HepG2 (cell line): ENCODE results near the gene TANGO6. TPM values are rescaled to one million over a fixed set of nuclear protein-coding genes. Genes with fewer than 3 reads are reported as not detected.

Experiments
- ATAC-seq: fragments of 200-7000 bp; cut with Tn5 transposase; 3 replicates; pipeline ENCODE4 v1.9.1; 2020; ENCODE audit warnings: mild to moderate bottlenecking, moderate library complexity
- BruUV-seq: library from RNA; stranded (reverse); fragments of 400-500 nt; replicated peaks from 2 replicates; lab custom pipeline; 2021; lab: Mats Ljungman, UMichigan
- CTCF ChIA-PET: fragments of 300-600 bp; formaldehyde crosslinking; extraction: SDS; loops from one replicate; lab custom pipeline; 2021; ENCODE audit warnings: low total read pairs, inconsistent platforms, low intra/inter-chr PET ratio; lab: Yijun Ruan, JAX
- POLR2A ChIA-PET: fragments of 350-600 bp; sonication (Branson Sonifier 250); formaldehyde crosslinking; loops from one replicate; lab custom pipeline; 2020; ENCODE audit warnings: antibody characterized with exemption, inconsistent platforms; lab: Yijun Ruan, JAX
- DNase-seq: peaks from one replicate; pipeline ENCODE4 v3.0.0-alpha.2; 2015; ENCODE audit warnings: low spot score
- FAIRE-seq: peaks from 3 replicates; lab custom pipeline; 2011; peaks lifted over from hg19 to GRCh38; lab: Jason Lieb, UNC
- H2AFZ ChIP-seq: one replicate; pipeline ENCODE4 v1.6.1; 2011; ENCODE audit warnings: low read length, inconsistent platforms
- H3K27ac ChIP-seq: fragments of 300-600 bp; 3 replicates; pipeline ENCODE4 v1.8.0; 2011; ENCODE audit warnings: mixed run types, mild to moderate bottlenecking, mixed read lengths, low read length, inconsistent platforms; ENCODE audit not compliant: insufficient read depth; ENCODE audit errors: extremely low read length
- H3K27me3 ChIP-seq, 2 experiments: fragments of 200-600 bp in 1 of 2; 2 replicates in 1 of 2; 3 replicates in 1 of 2; pipeline versions ENCODE4 v1.6.0 to v1.8.0; 2011; ENCODE audit warnings: low read length in 2 of 2, mild to moderate bottlenecking in 2 of 2, moderate library complexity in 2 of 2, inconsistent platforms in 1 of 2; ENCODE audit not compliant: insufficient read depth in 2 of 2, control insufficient read depth in 1 of 2
- H3K36me3 ChIP-seq, 2 experiments: fragments of 200-600 bp in 1 of 2; replicated peaks in 1 of 2; 2 replicates in 1 of 2; 3 replicates in 1 of 2; pipeline versions ENCODE4 v1.5.1 to v1.8.0; 2011; ENCODE audit warnings: low read length in 2 of 2, inconsistent platforms in 1 of 2; ENCODE audit not compliant: insufficient read depth in 2 of 2, control insufficient read depth in 1 of 2
- H3K4me1 ChIP-seq: 2 replicates; pipeline ENCODE4 v1.5.1; 2012; ENCODE audit warnings: low read length, inconsistent platforms; ENCODE audit not compliant: insufficient read depth
- H3K4me2 ChIP-seq: 2 replicates; pipeline ENCODE4 v1.6.0; 2011; ENCODE audit warnings: low read depth, low read length, inconsistent platforms
- H3K4me3 ChIP-seq, 3 experiments: fragments of 200-600 bp in 1 of 3; sonication (generic), shearing (Covaris generic) in 1 of 3; replicated peaks in 1 of 3; 2 replicates each; pipeline ENCODE4 v1.5.1; 2011 to 2016; ENCODE audit warnings: low read length in 3 of 3, inconsistent platforms in 2 of 3, low read depth in 2 of 3, mild to moderate bottlenecking in 2 of 3, control low read depth in 1 of 3, mixed read lengths in 1 of 3; ENCODE audit not compliant: insufficient read depth in 1 of 3
- H3K79me2 ChIP-seq: one replicate; pipeline ENCODE4 v1.6.1; 2011; ENCODE audit warnings: low read length, inconsistent platforms; ENCODE audit not compliant: insufficient read depth
- H3K9ac ChIP-seq: 2 replicates; pipeline ENCODE4 v1.6.0; 2011; ENCODE audit warnings: mild to moderate bottlenecking, low read depth, low read length, inconsistent platforms; ENCODE audit not compliant: insufficient read depth
- H3K9me3 ChIP-seq: 2 replicates; pipeline ENCODE4 v1.5.1; 2012; ENCODE audit warnings: mild to moderate bottlenecking, low read length
- H4K20me1 ChIP-seq: 2 replicates; pipeline ENCODE4 v1.6.0; 2011; ENCODE audit warnings: inconsistent platforms, mild to moderate bottlenecking, low read length, moderate library complexity; ENCODE audit not compliant: insufficient read depth
- CEBPG ChIP-seq: IDR thresholded peaks from 2 replicates; pipeline ENCODE4 v1.6.1; 2016
- DRAP1 ChIP-seq: IDR thresholded peaks from 2 replicates; pipeline ENCODE4 v1.6.1; 2016; ENCODE audit warnings: missing genetic modification reagents, missing compliant biosample characterization
- MIXL1 ChIP-seq: IDR thresholded peaks from 2 replicates; pipeline ENCODE4 v1.6.1; 2016
- NCOR1 ChIP-seq: fragments of 200-600 bp; sonication (generic); IDR thresholded peaks from 2 replicates; pipeline ENCODE4 v1.7.0; 2017; ENCODE audit warnings: antibody characterized with exemption, low read length, borderline replicate concordance
- PATZ1 ChIP-seq: sonication (generic); formaldehyde crosslinking; IDR thresholded peaks from 2 replicates; pipeline ENCODE4 v1.4.0; 2020; ENCODE audit warnings: missing genetic modification reagents
- PAX8 ChIP-seq: sonication (generic); formaldehyde crosslinking; IDR thresholded peaks from 2 replicates; pipeline ENCODE4 v1.8.0; 2022; ENCODE audit warnings: mild to moderate bottlenecking, missing genetic modification reagents, borderline replicate concordance
- SMARCC2 ChIP-seq: fragments of 450-650 bp; IDR thresholded peaks from 2 replicates; pipeline ENCODE4 v1.6.1; 2017; ENCODE audit warnings: antibody characterized with exemption, mild to moderate bottlenecking
- TBL1XR1 ChIP-seq: fragments of 150-350 bp; IDR thresholded peaks from 2 replicates; pipeline ENCODE4 v1.6.1; 2014; ENCODE audit warnings: borderline replicate concordance, low read length; ENCODE audit not compliant: partially characterized antibody
- ZNF3 ChIP-seq: IDR thresholded peaks from 2 replicates; pipeline ENCODE4 v1.7.0; 2017; ENCODE audit warnings: inconsistent platforms
- ZNF660 ChIP-seq: sonication (generic); formaldehyde crosslinking; IDR thresholded peaks from 2 replicates; pipeline ENCODE4 v1.5.1; 2020; ENCODE audit warnings: mild to moderate bottlenecking, low read depth, missing genetic modification reagents, borderline replicate concordance
- ZNF7 ChIP-seq: IDR thresholded peaks from 2 replicates; pipeline ENCODE4 v1.6.1; 2016; ENCODE audit warnings: missing biosample characterization, missing genetic modification reagents
- ZNF800 ChIP-seq: sonication (generic); formaldehyde crosslinking; IDR thresholded peaks from 2 replicates; pipeline ENCODE4 v1.4.0; 2020; ENCODE audit warnings: missing genetic modification reagents
- ZZZ3 ChIP-seq: sonication (generic); formaldehyde crosslinking; IDR thresholded peaks from 2 replicates; pipeline ENCODE4 v1.4.0; 2020; ENCODE audit warnings: missing genetic modification reagents, mild to moderate bottlenecking, borderline replicate concordance
- WGBS: methylation state at CpG from one replicate; pipeline ENCODE4 v1.1.6; 2017; ENCODE audit warnings: low lambda C conversion rate; 5-methylcytosine and 5-hydroxymethylcytosine counted together
- in situ Hi-C: cut with HindIII; loops from 2 replicates; pipeline ENCODE4 v1.10.0; 2017; ENCODE audit warnings: low pct_unique_long_range_greater_than_20kb; ENCODE audit not compliant: extremely low pct_ligation_motif_present
- intact Hi-C: fragments of 100-400 bp; cut with micrococcal nuclease; formaldehyde crosslinking; loops from one replicate; pipeline ENCODE4 v1.10.0; 2022; ENCODE audit not compliant: unreplicated experiment
- polyA plus RNA-seq, 8 experiments: library from polyadenylated mRNA; depleted of rRNA in 3 of 8; stranded (reverse) in 7 of 8; unstranded in 1 of 8; fragments of >200 nt; fragmentation: Illumina TruSeq in 4 of 8; extraction: Trizol in 4 of 8; gene quantifications; 2 replicates each; pipeline versions ENCODE4 v1.2.1 to v1.2.3, GENCODE V29; 2011 to 2016; ENCODE audit warnings: low read depth in 4 of 8, missing spikeins in 1 of 8, mixed read lengths in 1 of 8; ENCODE audit not compliant: insufficient read depth in 1 of 8
- total RNA-seq, 5 experiments: library from RNA; depleted of rRNA; stranded (reverse); fragments of >200 nt; fragmentation: Illumina TruSeq; extraction: Trizol; gene quantifications; 2 replicates each; pipeline ENCODE4 v1.2.3, GENCODE V29; 2016; ENCODE audit warnings: low read depth in 1 of 5
- TF ChIP-seq, protein P1 (sequence below): sonication (generic); formaldehyde crosslinking; IDR thresholded peaks from 2 replicates; pipeline ENCODE4 v1.5.0; 2020; ENCODE audit warnings: missing genetic modification reagents
- TF ChIP-seq, protein P2 (sequence below): sonication (generic); formaldehyde crosslinking; IDR thresholded peaks from 2 replicates; pipeline ENCODE4 v1.4.0; 2020; ENCODE audit warnings: missing genetic modification reagents, mild to moderate bottlenecking, borderline replicate concordance
- TF ChIP-seq, protein P3 (sequence below): IDR thresholded peaks from 2 replicates; pipeline ENCODE4 v1.6.1; 2016; ENCODE audit warnings: missing compliant biosample characterization, missing genetic modification reagents, borderline replicate concordance

The TANGO6 gene
- total and polyA plus RNA-seq, 2 of the 13 experiments (the other 11 are each of a cell fraction or from before 2014, with no cell fraction given) = 7.2 to 13.3 TPM

DNA sequence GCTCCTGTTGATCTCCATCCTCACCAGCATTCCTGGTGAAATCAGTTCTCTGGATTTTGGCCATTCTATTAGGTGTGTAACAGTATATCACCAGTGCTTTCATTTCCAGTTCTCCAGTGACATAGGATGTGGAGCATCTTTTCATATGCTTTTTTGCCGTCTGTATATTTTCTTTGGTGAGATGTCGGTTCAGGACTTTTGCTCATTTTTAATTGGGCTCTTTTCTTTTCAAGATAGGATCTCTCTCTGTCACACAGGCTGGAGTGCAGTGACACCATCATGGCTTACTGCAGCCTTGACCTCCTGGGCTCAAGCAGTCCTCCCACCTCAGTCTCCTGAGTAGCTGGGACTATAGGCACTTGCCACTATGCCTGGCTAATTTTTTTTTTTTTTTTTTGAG is 74.2 kb downstream of the TANGO6 start (continued):
- TF ChIP-seq ZZZ3 (CRISPR knock-in tag) (no peak), ZNF7 (no peak), TBL1XR1 (no peak), PATZ1 (CRISPR knock-in tag) (no peak)
- TF ChIP-seq, protein P1, sequence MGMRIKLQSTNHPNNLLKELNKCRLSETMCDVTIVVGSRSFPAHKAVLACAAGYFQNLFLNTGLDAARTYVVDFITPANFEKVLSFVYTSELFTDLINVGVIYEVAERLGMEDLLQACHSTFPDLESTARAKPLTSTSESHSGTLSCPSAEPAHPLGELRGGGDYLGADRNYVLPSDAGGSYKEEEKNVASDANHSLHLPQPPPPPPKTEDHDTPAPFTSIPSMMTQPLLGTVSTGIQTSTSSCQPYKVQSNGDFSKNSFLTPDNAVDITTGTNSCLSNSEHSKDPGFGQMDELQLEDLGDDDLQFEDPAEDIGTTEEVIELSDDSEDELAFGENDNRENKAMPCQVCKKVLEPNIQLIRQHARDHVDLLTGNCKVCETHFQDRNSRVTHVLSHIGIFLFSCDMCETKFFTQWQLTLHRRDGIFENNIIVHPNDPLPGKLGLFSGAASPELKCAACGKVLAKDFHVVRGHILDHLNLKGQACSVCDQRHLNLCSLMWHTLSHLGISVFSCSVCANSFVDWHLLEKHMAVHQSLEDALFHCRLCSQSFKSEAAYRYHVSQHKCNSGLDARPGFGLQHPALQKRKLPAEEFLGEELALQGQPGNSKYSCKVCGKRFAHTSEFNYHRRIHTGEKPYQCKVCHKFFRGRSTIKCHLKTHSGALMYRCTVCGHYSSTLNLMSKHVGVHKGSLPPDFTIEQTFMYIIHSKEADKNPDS (CRISPR knock-in tag) = no peak

GRCh38 chr16:68920349-68920748 is 77.0 kb downstream of the TANGO6 start:
- TF ChIP-seq ZNF660 (no peak), ZNF800 (CRISPR knock-in tag) (no peak), NCOR1 (no peak), DRAP1 (CRISPR knock-in tag) (no peak), CEBPG (CRISPR knock-in tag) (no peak), PAX8 (CRISPR knock-in tag) (no peak), SMARCC2 (no peak), MIXL1 (no peak), ZNF3 (no peak)
- TF ChIP-seq, protein P2, sequence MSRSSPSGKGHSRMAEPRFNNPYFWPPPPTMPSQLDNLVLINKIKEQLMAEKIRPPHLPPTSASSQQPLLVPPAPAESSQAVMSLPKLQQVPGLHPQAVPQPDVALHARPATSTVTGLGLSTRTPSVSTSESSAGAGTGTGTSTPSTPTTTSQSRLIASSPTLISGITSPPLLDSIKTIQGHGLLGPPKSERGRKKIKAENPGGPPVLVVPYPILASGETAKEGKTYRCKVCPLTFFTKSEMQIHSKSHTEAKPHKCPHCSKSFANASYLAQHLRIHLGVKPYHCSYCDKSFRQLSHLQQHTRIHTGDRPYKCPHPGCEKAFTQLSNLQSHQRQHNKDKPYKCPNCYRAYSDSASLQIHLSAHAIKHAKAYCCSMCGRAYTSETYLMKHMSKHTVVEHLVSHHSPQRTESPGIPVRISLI (CRISPR knock-in tag) = no peak
- TF ChIP-seq, protein P3, sequence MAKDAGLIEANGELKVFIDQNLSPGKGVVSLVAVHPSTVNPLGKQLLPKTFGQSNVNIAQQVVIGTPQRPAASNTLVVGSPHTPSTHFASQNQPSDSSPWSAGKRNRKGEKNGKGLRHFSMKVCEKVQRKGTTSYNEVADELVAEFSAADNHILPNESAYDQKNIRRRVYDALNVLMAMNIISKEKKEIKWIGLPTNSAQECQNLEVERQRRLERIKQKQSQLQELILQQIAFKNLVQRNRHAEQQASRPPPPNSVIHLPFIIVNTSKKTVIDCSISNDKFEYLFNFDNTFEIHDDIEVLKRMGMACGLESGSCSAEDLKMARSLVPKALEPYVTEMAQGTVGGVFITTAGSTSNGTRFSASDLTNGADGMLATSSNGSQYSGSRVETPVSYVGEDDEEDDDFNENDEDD (CRISPR knock-in tag) = no peak
- 98% methylated on average over 3 of the region's 3 CpGs for WGBS
- ChIA-PET CTCF (no interaction called here), POLR2A (no interaction called here)
- no peaks in the 10 kb centered on the region for H3K4me1 ChIP-seq
- H3K27ac ChIP-seq = no peak overlapping the region
- H4K20me1 ChIP-seq = no peaks in the 10 kb centered on the region
- H3K27me3 ChIP-seq = no peaks in the 10 kb centered on the region
- no peaks in the 10 kb centered on the region for H3K79me2 ChIP-seq
- no peak overlapping the region for H3K9ac ChIP-seq
- no peak overlapping the region for H2AFZ ChIP-seq
- intact Hi-C loops = no loop called here
- no peaks in the 10 kb centered on the region for H3K9me3 ChIP-seq
- peaks cover 3 to 6% of the 10 kb centered on the region in 2 experiments; a peak in 1 of 5 replicates for H3K36me3 ChIP-seq
- H3K4me3 ChIP-seq = no peak overlapping the region
- BruUV-seq = no TSS peak
- no peak overlapping the region for H3K4me2 ChIP-seq
- DNase-seq = no peak
- in situ Hi-C loops = no loop called here
- no peak for FAIRE-seq
- ATAC-seq = no peak
